Purkinje cell (primary cell): ENCODE measurements around the gene DAPK3. TPM values are rescaled to one million over a fixed set of nuclear protein-coding genes. Genes with fewer than 3 reads are reported as not detected.

Experiments used
- polyA plus RNA-seq: library from polyadenylated mRNA; unstranded; fragments of >200 nt; fragmentation: Nextera tagmentation; gene quantifications from 2 replicates; pipeline ENCODE4 v1.2.1, GENCODE V29; 2014

DAPK3 gene
- 0.27 and 0.63 TPM in 2 replicates for polyA plus RNA-seq

GRCh38 chr19:3970808-3971598 is at the start of gene DAPK3:
TSS of gene DAPK3 (minus strand) at chr19:3971099. CDS start at chr19:3969735, 1,364 bp downstream.

DNA sequence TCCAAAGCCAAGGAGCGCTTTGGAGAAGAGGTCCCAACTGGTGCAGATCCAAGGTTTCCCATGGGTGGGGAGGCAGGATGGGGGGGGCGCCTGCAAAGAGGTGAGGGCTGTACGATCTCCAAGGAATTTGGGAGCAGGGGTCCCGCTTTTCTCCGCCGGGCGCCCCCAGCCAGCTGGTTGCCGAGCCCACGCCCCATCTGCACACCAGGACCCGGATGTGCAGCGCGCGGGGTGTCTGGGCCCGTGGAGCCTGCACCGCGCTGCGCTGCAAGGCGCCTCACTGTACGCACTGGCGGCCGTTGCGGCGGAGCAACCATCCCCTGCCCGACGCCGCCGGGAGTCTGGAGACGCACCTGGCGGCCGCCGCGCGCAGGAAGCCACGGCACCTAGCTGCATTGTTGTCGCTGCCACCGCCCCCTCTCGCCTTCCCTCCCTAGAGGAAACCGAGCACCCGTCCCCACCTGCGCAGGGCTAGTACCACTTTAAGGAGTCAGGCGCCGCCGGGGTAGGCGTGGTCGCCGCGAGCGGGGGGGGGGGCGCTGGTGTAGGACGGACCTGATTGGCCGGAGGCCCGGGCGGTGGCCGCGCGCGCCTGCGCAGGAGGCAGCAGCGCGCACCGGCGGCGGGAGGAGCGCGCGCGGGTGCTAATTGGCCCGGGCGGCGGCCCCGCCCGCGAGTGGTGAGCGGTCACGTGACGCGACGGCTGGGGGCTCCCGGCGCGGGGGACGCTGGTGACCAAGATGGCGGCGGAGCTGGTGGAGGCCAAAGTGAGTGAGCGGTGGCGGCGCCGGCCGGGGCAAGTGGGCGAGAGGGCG is 36.3 kb upstream of the DAPK3 start, which contains the start of gene PIAS4:
PIAS4 (plus strand) TSS at position 716 of the 815 bp plus-strand sequence; CDS start at position 741, 25 bp downstream.

DNA sequence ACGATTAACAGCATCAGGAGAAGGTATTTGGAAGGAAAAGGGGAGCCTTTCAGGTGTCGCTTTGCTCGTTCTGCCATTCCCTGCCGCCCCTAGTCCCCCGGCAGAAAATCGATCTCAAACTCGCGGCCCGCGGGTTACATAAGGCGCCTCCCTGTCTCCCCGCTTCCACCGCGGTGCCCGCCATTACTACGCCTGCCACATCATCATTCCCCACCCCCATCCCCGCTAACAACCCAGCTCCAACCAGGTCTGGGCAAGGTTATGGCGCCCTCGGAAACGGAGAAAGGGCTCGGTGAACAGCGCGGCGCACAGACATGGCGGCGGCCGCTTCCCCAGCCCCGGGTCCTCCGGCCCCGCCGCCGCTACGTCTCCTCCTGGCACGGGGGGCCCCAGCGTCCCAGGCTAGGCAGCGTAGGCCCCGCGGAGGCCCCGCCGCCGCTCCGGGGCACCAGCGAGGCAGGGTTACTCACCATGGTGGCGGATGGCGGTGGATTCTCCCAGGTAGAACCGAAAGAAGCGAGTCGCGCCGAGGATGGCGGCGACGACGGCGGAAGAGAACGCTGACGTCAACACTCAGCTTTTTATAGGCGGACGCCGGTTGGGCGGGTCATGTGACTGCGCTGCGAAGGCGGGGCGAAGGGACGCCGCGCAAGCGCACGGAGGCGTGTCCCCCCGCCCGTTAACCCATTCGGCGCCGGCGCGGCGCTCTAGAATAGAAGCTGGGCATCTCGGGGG is 14.2 kb upstream of the DAPK3 start, which contains the start of gene EEF2:
EEF2 (minus strand) TSS at position 556 of the 735 bp plus-strand sequence; CDS start at position 473, 83 bp downstream.

DNA sequence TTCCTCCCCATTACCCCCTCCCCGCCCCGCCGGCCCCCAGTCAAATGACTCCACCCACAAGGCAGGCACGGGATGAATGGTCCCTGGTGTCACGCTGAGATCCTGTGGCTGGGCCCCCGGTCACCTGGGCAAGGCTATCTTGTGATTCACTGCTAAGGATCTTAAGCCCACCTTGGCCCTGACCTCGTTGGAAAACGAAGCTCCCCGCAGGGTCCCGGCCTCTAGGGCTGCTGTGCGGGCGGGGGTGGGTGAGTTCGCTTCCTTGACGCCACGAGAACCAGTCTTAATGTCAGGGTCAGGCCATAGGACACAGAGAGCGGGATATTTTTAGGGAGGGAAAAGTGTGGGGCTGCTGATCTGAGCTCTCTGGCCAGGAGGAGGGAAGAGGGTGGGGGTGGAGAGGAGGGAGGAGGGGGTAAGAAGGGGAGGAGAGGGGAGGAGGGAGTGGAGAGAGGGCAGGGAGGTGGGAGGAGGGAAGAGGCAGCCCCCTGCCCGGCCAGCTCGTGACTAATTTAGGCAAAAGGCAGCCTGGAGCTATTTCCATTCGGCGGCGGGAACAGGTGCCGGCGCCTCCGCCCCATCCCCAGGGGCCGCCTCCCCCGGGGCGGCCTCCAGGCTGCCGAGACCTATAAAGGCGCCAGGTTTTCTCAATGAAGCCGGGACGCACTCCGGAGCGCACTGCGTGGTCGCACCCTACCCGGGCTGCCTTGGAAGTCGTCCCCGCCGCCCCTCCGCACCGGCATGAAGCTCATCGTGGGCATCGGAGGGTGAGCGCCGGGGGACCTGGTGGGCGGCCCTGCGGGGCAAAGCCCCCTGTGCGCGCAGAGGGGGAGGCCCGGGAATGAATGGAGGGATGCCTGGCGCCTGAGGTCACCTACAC is 37.7 kb downstream of the DAPK3 start, which contains the start of gene NMRK2:
NMRK2 (plus strand) TSS at position 139 of the 880 bp plus-strand sequence; CDS start at position 742, 603 bp downstream.

Other genes starting within 250 kb of the DAPK3 start
- 0.35 TPM in 2 replicates for gene APBA3, start 209.4 kb downstream of the DAPK3 start, polyA plus RNA-seq
- gene MRPL54, start 208.4 kb downstream of the DAPK3 start, polyA plus RNA-seq, result 26.8 and 57.2 TPM in 2 replicates
- gene RAX2, start 198.9 kb downstream of the DAPK3 start, polyA plus RNA-seq, result not detected in 2 replicates
- 0.34 TPM in 1 of 2 replicates, not detected in the other for gene MATK, start 184.7 kb downstream of the DAPK3 start, polyA plus RNA-seq
- 0.51 and 2.8 TPM in 2 replicates for gene ZFR2, start 102.1 kb downstream of the DAPK3 start, polyA plus RNA-seq
- 2.4 and 4.7 TPM in 2 replicates for gene ATCAY, start 90.4 kb downstream of the DAPK3 start, polyA plus RNA-seq
- gene NMRK2, start 38.0 kb downstream of the DAPK3 start, polyA plus RNA-seq, result not detected in 2 replicates
- 126 and 167 TPM in 2 replicates for gene EEF2, start 14.4 kb upstream of the DAPK3 start, polyA plus RNA-seq
- gene PIAS4, start 36.6 kb upstream of the DAPK3 start, polyA plus RNA-seq, result 0.59 and 1.2 TPM in 2 replicates
- gene ZBTB7A, start 95.8 kb upstream of the DAPK3 start, polyA plus RNA-seq, result 1.5 TPM in 2 replicates
- gene MAP2K2, start 153.0 kb upstream of the DAPK3 start, polyA plus RNA-seq, result 7.0 and 11.9 TPM in 2 replicates
- gene CREB3L3, start 182.5 kb upstream of the DAPK3 start, polyA plus RNA-seq, result not detected in 2 replicates
- 3.3 TPM in 1 of 2 replicates, not detected in the other for gene SIRT6, start 211.5 kb upstream of the DAPK3 start, polyA plus RNA-seq
- 0.25 and 1.1 TPM in 2 replicates for gene ANKRD24, start 211.6 kb upstream of the DAPK3 start, polyA plus RNA-seq